ENCODE results near the gene STAP2. TPM values are rescaled to one million over a fixed set of nuclear protein-coding genes. Genes with fewer than 3 reads are reported as not detected.
"Not testable (repeated sequence)": the region's sequence is repeated elsewhere in the genome, so short reads cannot be mapped to it uniquely, and the experiment has no call there.

The STAP2 gene
- polyA plus RNA-seq, 4 donors = 21.0 to 33.6 (median 28.5) TPM

DNA sequence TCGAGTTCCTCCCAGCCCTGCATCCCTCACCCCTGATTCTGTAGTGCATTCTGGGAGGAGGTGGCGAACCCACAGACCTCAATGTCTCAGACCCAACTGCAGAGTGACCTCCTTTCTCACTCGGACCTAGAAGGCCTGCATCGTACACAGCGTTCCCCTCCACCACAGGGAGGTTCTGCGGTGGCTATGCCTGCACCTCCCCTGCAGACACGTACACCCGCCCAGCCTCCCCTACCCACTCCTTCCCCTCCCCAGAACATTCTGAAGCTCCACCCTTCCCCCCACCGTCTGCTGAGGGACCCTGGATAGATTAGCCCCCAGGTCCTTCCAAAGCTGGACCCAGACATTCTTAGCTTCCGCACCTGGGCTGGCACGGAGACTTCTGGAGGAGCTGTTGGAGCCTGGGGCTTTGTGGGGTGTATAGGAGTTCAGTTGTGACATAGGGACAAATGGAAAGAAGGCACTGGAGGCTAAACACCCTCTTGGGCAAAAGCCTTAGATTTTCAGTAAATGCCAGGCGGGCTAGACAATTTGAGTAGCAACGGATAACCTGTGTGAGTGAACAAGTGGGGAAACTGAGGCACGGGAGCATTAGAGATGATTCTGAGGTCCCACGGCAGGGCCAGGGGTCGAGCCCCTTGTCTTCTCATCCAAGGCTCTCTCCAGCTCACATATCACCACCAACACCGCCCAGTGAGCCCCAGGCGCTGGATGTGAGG lies 34.6 kb downstream of the STAP2 start:
- no peak for DNase-seq (ENCODE audit: low read depth in 4 of 4, low spot score in 2 of 4)

DNA sequence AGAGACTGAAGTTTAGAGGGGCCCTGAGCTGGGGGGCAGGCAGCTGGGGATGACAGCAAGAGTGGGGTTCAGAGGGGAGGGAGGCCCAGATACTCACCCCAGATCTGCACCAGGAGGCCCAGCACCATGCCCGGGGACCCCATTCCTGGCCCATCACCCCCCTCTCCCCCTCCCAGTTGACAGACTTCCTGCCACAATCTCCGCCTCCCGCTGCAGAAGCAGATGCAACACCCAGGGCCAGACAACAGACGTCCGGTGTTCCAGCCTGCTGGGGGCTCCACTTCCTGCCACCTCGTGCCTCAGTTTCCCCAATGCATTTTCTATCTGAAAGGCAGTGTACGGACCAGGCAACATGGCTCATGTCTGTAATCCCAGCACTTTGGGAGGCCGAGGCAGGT lies 36.4 kb downstream of the STAP2 start, which contains the start of gene TMIGD2:
Gene TMIGD2, minus strand, starts transcription at position 147 of the 398 bp plus-strand sequence. Its CDS starts 4 bp downstream, at position 143.
- DNase-seq (ENCODE audit: low read depth in 4 of 4, low spot score in 2 of 4) = no peak

DNA sequence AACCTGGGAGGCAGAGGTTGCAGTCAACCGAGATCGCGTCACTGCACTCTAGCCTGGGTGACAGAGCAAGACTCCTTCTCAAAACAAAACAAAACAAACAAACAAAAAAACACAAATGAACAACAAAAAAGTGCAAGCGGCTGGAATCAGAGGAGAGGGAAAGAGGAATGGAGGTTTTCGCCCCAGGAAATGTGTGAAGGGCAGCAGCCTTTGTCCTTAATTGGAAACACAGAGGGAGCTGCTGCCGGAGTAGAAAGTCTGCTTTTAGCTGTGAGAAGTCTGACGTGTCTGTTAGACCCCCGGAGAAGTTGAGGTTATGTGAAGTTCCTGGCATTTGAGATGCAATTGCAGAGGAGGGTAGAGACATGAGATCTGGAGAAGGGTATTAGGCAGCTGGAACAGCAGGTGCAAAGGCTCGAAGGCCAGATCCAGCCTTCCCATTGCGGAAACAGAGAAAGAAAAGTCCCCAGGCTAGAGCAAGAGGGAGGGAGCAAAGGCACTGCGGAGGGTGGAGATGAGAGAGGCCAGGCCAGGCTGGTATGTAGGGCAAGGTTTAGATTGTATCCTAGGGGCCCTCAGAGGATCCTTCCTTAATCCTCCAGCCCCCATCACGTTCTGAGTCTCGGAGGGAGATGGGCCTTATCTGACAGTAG lies 36.9 kb downstream of the STAP2 start:
- DNase-seq (ENCODE audit: low read depth in 4 of 4, low spot score in 2 of 4) = no peak

DNA sequence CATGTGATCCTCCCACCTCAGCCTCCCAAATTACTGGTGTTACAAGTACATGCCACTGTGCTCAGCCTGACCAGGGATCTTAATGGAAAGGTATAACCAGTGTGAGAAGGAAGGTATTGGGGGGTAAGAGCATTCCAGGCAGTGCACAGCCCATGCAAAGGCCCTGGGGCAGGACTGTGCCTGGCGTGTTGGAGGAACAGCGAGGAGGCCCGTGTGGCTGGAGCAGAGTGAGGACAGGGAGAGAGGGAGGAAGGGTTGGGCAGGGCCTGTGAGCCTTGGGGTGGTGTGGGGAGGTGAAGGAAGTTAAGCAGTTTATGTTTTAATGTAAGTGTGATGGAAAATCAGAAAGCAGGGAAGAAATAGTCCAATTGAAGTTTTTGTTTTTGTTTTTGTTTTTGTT lies 38.0 kb downstream of the STAP2 start:
- DNase-seq (ENCODE audit: low read depth in 4 of 4, low spot score in 2 of 4) = no peak

DNA sequence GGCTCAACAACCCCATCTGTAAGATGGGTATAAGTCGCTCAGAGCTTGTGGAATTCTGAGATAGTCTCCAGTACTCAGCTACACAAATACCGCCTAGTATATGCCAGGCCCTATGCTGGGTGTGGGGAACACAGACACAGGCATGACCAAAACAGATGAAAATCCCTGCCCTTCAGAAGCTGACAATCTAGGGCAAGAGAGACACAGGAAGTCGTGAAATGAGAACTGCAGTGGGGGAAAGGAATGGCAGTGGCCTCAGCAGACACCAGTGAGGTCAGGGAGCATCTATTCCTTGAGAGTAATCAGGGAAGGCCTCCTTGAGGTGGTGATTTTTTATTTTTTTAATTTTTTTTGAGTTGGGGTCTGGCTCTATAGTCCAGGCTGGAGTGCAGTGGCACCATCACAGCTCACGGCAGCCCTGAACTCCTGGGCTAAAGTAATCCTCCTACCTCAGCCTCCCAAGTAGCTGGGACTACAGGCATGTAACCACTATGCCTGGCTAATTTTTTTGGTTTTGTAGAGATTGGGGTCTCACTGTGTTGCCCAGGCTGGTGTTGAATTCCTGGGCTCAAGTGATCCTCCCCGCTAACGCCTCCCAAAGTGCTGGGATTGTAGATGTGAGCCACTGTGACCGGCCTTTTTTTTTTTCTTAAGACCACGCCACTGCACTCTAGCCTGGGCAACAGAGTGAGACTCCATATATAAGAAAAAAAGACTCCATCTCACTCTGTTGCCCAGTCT lies 39.6 kb downstream of the STAP2 start:
- DNase-seq (ENCODE audit: low read depth in 4 of 4, low spot score in 2 of 4) = no peak

DNA sequence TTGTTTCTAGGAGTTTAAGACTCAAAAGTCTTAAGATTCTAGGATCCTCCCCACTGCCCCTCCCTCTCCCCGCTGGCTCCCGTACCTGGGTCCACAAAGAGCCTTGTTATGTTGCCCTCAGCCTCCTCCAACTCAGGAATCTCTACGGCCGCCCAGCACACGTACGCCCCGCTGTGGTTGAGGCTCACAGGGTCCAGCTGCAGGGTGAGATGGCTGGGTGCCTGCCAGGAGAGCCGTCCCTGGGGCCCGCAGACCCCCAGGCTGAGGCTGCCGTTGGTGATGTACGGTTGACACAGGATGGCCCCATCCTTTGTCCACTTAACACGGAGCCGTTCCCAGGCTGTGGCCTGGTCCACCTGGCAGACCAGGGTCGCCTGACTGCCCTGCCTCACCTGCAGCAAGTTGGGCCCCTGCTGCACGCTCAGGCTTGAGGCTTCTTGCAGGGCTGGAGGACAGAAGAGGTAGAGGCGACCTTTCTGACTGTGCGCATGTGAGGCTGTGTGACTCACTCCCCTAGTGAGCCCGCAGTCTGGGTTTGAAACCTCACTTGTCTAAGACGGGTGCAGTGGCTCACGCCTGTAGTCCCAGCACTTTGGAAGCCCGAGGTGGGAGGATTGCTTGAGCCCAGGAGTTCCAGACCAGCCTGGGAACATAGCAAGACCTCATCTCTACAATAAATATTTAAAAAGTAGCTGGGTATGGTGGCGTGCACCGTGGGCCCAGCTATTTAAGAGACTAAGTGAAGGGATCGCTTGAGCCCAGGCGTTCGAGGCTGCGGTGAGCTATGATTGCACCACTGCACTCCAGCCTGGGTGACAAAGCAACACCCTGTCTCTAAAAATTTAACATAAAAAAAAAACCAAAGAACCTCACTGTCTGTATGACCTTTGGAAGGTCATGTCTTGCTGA lies 40.5 kb downstream of the STAP2 start:
- no peak for DNase-seq (ENCODE audit: low read depth in 4 of 4, low spot score in 2 of 4)

DNA sequence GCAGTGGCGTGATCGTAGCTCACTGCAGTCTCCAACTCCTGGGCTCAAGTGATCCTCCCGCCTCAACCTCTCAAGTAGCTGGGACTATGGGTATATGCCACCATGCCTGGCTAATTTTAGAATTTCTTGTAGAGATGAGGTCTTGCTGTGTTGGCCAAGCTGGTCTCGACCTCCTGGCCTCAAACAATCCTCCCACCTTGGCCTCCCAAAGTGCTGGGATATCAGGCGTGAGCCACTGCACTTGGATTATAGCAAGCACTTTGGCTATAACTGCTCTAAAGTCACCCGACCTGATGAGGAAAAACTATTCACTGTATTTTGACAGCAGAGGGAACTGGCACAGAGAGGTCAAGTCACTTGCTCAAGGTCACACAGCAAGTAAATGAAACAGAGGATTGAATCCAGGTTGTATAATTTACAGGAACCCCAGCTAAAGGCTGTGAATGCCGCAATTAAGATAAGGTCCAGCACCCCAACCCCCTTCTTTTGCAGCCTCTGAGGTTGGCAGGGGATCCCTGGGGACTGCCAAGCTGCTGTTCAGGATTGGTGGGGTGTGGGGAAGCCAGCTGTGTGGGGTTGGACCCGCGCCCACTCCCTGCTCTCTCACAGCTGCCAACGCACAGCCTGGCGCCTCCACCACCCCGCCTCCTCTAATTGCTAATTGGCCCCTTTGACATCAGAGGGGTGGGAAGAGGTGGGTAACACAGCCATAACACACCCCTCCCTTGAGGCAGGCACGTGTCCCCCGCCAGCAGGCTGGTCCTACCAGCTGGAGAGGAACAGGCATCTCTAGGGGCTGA lies 42.5 kb downstream of the STAP2 start:
- DNase-seq (ENCODE audit: low read depth in 4 of 4, low spot score in 2 of 4) = no peak

DNA sequence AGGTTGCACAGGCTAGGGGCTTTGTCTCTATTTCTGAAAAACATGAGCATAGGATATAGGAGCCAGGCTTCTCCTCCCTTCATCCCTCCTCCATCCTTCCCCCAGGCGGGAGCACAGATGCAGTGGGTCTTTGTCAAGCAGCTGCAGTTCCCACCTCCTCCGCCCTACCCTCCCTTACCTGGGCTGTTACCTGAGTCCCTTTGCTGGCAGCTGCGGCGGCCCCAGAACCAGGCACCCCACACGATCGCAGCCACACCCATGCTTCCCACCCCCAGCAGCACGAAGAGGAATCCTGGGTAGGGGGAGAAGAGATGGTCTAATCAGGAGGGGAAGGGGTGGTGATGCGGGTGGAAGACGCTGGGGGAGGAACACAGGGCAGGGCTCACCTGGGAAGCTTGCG lies 44.2 kb downstream of the STAP2 start:
- DNase-seq (ENCODE audit: low read depth in 4 of 4, low spot score in 2 of 4) = no peak

DNA sequence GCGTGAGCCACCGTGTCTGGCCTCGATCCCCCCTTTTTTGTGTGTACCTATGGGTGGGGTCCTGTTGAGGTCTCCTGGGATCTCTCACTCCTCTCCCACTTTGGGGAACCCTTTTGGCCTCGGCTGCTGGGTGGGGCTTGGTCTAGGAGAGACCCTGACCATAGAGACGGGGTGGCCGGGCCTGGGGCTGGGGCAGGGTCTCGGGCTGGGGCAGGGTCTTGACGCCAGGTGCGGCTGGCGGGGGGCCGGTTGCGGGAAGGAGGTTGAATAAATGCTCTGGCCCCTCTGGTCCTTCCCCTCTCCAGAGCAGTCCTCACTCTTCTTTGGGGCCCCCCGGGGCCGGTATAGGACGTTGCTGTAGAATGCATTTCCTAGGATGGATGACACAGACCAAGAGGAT lies 46.1 kb downstream of the STAP2 start:
- DNase-seq (ENCODE audit: low read depth in 4 of 4, low spot score in 2 of 4) = no peak

DNA sequence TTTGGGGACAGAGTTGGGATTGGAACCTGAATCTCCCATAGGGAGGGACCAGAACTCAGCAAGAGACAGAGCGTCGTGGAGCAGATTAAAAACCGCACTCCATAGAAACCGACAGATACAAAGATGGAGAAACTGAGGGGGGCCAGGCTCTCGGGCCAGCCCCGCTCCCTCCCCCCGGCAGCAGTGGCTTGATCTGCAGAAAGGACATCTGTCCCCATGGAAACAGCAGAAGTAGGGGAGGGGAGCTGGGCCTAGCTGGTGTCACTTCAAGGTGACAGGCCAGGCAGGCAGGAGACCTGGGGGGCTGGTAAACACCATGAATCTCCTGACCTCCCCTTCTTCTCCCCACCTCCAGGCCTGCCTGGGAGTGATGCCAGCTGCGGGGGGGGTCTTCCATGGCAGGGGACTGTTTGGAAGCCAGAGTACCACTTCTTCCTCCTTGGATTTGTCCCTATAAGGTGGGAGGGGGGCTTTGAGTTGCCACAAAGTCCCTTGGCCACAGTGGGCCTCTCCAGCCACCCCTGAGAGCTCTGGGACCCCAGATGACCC lies 47.4 kb downstream of the STAP2 start:
- DNase-seq (ENCODE audit: low read depth in 4 of 4, low spot score in 2 of 4) = no peak

DNA sequence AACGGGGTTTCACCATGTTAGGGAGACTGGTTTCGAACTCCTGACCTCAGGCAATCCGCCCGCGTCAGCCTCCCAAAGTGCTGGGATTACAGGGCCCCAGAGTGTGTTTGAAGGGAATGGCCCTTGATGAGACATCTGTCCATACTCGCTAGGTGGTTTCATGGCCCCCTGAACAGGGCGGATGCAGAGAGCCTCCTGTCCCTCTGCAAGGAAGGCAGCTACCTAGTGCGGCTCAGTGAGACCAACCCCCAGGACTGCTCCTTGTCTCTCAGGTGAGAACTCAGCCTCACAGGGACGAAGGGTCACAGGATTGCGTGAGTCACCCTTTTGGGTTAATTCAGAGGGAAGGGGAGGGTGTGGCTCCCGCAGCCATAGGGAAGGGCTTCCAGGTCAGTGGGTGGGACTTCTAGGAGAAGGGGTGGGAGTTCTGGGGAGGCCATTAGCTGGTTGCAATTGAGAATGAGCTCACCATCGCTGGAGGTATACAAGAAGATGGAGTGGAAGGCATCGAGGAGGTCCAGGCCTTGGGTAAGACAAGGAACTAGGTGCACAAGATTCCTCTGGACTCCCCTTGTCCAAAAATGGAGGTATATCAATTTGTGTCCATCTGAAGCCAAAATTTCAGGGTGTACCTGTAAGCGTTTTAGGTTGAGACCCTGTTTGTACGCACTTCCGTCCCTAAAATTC lies 50.4 kb downstream of the STAP2 start:
- DNase-seq (ENCODE audit: low read depth in 4 of 4, low spot score in 2 of 4) = no peak

DNA sequence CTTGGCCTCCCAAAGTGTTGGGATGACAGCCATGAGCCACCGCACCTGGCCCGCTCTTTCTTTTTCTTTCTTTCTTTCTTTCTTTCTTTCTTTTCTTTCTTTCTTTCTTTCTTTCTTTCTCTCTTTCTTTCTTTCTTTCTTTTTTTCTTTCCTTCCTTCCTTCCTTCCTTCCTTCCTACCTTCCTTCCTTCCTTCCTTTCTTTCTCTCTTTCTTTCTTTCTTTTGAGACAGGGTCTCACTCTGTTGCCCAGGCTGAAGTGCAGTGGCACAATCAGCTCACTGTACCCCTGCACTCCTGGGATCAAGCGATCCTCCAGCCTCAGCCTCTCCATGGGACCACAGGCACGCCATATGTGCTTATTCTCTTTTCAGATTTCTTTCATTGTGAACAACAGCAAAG lies 52.5 kb downstream of the STAP2 start:
- DNase-seq (ENCODE audit: low read depth in 4 of 4, low spot score in 2 of 4) = not testable (repeated sequence)

DNA sequence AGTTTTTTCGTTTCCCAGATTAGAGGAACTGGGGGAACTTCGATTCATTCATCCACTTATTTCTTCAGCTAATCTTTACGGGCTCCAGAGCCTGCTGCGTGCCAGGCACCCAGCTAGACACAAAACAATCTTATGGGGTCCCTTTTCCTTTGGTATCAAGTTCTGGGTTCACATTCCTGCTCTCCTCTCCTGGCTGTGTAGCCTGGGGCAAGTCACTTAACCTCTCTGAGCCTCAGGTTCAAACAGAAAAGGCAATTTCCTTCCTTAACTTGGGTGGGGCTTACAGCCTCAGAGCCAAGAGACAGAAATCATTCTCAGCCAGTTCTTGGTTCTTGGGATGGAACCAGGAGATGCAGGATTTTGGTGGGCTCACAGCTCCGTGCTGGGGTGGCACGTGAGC lies 53.7 kb downstream of the STAP2 start:
- DNase-seq (ENCODE audit: low read depth in 4 of 4, low spot score in 2 of 4) = no peak

DNA sequence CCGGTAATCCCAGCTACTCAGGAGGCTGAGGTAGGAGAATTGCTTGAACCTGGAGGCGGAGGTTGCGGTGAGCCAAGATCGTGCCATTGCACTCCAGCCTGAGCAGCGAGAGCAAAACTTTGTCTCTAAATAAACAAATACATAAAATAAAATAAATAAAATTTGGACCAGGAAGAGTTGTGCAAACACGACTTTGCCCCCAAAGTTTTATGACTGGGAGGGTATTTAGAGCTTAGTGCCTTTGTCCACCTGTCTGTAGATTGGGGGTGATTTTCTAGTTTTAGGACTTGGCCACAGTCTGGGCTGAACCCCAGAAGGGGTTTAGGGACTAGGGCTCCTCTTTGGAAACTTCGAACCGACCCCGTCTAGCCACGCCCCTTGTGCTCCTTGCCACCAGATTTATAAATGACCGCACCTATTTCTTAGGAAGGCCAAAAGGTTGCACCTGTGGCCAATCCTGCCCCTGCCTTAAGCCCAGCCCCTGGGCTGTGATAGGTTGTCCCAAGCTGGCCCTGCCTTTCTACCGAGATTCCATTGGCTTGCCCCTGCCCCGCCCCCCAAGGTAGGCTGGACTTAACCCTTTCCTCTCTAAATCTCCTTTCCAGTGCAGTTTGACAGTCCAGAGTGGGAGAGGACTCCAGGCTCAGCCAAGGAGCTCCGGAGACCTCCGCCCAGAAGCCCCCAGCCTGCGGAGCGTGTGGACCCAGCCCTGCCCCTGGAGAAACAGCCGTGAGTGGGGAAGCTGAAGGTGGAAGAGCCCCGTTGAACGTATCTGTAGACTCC lies 54.3 kb downstream of the STAP2 start:
- DNase-seq (ENCODE audit: low read depth in 4 of 4, low spot score in 2 of 4) = no peak

DNA sequence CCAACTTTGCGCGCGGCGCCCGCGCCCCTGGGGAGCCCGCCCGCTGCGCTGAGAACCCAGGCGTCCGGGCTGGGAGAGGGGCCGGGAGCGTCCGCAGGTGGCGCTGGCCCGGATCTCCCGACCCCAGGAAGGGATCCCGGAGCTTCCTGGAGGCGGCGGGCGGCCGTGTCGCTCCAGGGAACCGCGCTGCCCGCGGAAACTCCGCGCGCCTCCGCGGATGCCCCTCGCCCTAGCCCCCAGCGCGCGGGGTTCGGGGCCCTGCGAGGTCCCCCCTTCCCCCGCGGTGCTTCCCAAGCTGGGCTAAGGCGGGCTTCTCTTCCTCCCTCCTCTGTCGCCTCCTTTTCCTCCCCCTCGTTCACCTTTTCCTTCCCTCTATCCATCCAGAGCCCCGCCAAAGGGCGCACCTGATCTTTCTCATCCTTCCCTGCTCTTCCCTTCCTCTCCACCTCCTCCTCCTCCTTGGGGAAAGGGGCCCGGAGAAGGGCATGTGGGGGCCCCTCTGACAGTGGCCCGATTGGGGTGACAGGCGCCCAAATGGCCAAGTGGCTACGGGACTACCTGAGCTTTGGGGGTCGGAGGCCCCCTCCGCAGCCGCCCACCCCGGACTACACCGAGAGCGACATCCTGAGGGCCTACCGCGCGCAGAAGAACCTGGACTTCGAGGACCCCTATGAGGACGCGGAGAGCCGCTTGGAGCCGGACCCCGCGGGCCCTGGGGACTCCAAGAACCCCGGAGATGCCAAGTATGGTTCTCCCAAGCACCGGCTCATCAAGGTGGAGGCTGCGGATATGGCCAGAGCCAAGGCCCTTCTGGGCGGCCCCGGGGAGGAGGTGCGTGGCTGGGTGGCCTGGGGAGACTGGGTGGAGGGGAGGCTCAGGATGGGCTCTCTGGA lies 58.9 kb downstream of the STAP2 start:
- DNase-seq (ENCODE audit: low read depth in 4 of 4, low spot score in 2 of 4) = no peak

DNA sequence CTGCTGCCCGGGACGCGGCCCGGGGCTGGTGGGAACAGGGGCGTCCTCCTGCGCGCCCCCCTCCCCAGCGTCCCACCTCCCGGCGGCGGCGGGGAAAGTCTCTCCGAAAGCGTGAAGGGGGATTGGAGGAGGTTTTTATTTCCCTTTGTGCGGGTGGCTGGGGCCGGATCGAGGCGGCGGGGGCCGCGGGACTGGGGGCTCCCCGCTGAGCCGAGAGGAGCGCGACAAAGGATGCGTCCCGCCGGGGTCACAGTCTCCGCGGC lies 59.4 kb downstream of the STAP2 start:
- DNase-seq (ENCODE audit: low read depth in 4 of 4, low spot score in 2 of 4) = no peak

All from left renal cortex interstitium (tissue), 4 donors.